Measurements from ENCODE around the gene OR51B6.
"Not testable (repeated sequence)": the region's sequence is repeated elsewhere in the genome, so short reads cannot be mapped to it uniquely, and the experiment has no call there.

The OR51B6 gene

GRCh38 chr11:5366365-5366764 is 15.1 kb downstream of the OR51B6 start:
- not testable (repeated sequence) for DNase-seq

DNA sequence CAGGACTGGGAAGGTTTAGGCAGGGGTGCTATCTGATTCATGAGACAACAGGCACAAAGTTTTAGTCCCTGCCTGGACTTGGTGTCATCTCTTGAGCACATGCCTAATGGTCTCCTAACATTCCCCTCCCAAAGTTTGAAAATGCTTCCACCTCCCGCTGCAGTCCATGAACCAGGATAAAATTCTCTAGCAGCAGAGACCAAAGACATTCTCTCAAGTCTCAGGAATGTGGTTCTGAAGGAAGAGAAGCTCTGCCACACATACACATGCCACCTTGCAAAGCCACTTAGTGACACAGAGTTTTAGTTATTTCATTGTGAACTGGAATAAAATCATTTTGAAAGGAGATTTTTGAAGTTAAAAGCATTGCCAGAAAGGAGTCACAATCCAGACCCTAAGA is 15.5 kb downstream of the OR51B6 start:
- no peak for DNase-seq

DNA sequence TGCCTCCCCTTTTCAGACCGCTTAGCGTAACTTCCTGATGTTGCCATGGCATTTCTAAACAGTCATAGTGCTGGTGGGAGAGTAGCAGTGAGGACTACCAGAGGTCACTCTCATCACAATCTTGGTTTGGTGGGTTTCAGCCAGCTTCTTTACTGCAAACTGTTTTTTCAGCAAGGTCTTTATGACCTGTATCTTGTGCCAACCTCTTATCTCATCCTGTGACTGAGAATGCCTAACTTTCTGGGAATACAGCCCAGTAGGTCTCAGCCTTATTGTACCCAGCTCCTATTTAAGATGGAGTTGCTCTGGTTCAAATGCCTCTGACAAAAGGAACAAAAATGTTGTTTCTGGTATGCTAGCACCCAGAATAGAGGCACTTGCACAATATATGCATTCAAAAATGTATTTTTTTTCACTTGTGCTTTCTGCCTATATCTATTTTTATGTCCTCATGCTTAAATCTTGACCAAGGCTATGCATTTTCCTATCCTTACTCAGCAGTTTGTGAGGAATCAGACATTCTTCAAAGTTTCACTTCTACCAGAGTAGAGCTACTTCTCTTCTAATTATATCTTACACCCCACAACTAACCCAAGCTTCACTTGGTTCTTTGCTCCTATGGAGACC is 16.3 kb downstream of the OR51B6 start:
- no peak for DNase-seq

DNA sequence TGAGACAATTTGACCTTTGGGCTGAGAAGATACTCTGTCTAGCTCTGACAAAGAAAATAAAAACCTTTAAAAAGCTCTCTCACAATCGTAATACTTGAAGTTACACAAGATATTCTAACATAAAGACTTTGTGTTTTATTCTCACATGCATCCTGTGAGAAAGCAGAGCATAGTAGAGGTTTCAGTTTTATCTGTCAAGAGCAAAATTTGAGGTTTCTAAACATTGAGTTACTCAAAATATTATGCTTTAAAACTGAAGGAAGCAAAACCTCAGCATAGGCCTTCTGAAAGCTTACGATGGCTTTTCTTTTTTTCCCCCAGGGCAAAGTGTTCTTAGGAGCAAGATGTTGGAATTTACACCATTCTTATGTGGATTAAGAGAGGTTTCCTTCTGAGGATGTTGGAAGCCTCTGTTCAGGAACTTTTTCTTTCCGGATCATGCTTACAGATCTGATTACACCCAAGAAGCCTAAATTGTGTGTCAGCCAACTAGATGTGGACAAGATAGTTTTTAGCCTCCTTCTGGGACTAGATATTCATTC is 17.3 kb downstream of the OR51B6 start:
- no peak for DNase-seq

DNA sequence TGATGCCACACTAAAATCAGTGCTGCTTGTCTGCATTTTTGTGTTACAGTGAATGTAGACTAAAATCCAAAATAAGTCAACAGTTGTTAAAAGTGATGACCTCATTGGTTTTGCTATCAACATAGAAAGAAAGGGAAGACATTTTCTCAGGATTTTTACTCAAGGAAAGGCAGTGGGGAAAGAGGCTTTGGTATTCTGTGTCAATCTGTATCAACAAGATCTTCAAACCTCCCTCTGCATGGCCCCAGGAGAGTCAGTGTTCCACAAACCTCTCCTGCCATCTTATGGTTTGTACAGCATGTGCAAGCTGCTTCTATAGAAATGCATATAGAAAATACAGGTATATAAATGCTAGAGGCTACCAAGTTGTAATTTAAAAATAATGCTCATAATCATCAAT is 18.5 kb downstream of the OR51B6 start:
- peak; percentile 62 for DNase-seq

GRCh38 chr11:5380740-5381342 is 29.5 kb downstream of the OR51B6 start:
- DNase-seq = peak; percentile 81

- DNase-seq = no peak
Measured at GRCh38 chr11:5383576-5383975, 32.3 kb downstream of the OR51B6 start, which contains the start of gene OR51M1. Gene OR51M1, plus strand, starts transcription at chr11:5383812. Its CDS starts 5,587 bp downstream, at chr11:5389399.

DNA sequence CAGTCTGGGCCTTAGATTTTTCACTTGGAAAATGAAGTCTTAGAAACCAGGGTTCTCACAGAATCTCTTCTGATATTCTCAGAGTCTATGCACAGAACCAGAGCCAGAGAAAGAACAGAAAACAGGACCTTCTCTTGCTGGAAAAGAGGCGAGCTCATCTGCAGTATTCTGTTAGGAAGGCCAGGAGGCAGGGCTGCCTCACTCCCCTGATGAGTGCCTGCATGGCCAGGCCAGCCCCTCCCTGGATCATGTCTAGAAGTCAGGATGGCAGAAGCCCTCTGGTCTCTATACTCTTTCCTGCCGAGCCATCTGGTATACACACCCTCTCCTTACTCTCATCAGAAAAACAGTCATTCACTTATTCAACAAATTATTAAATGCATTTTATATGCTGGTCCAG is 33.0 kb downstream of the OR51B6 start:
- DNase-seq = no peak

DNA sequence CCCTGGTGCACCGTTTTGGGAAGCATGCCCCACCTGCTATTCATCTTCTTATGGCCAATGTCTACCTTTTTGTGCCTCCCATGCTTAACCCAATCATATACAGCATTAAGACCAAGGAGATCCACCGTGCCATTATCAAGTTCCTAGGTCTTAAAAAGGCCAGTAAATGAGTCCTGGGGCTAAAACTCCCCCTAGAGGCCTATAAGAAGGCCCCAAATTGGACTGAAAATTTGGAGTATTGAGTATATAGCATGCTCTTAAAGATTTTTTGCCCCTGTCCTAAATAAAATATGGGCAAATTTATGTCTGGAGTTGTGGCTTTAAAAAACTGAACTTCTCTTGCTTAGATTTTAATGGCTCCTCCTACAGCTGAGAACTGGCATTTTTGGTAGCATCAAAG is 38.9 kb downstream of the OR51B6 start:
- DNase-seq = no peak

- DNase-seq = no peak
Measured at GRCh38 chr11:5394091-5394490, 42.8 kb downstream of the OR51B6 start.

DNA sequence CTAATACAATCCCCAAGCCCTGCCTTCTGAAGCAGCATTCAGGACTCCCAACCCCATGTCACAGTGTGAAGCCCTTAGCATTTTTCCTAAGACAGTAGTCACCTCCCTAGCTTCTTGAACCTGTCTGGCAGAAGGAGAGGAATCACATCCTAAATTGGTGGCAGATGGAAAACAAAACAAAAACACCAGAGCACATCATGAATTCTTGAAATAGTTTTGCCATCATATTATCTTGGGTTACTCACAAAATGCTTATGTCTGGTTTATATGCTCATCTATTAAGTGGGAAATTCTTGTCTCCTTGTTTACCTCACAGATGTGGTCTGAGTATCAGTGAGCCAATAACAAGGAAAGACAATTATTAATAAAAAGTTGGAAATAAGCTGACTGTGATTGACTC is 47.6 kb downstream of the OR51B6 start:
- DNase-seq = no peak
